Mesodermal cell (in vitro differentiated cells): ENCODE results near the gene ISLR.
"Not testable (repeated sequence)": the region's sequence is repeated elsewhere in the genome, so short reads cannot be mapped to it uniquely, and the experiment has no call there.

Experiments used
- H3K27ac ChIP-seq: 2 replicates; pipeline ENCODE4 v1.7.0; 2013; ENCODE audit warnings: mild to moderate bottlenecking, low read depth, low read length, moderate library complexity; ENCODE audit not compliant: severe bottlenecking
- H3K36me3 ChIP-seq: 2 replicates; pipeline ENCODE4 v1.7.1; 2013; ENCODE audit warnings: mild to moderate bottlenecking, low read length, moderate library complexity; ENCODE audit not compliant: control insufficient read depth, insufficient read depth
- H3K4me1 ChIP-seq: one replicate; pipeline ENCODE4 v1.7.1; 2013; ENCODE audit warnings: mild to moderate bottlenecking, low read length; ENCODE audit not compliant: insufficient read depth, control insufficient read depth, poor library complexity, severe bottlenecking
- H3K4me3 ChIP-seq: 2 replicates; pipeline ENCODE4 v1.7.0; 2013; ENCODE audit warnings: low read length, control low read depth, mild to moderate bottlenecking; ENCODE audit not compliant: insufficient read depth, poor library complexity, severe bottlenecking; ENCODE audit errors: extremely low read depth
- H3K9me3 ChIP-seq: 2 replicates; pipeline ENCODE4 v1.7.1; 2013; ENCODE audit warnings: mild to moderate bottlenecking, low read length, moderate library complexity; ENCODE audit not compliant: control insufficient read depth
- WGBS, 2 experiments: methylation state at CpG; one replicate each; pipeline ENCODE4 v1.1.5; 2013; ENCODE audit warnings: missing lambda C conversion rate in 2 of 2; ENCODE audit not compliant: insufficient coverage in 2 of 2; 5-methylcytosine and 5-hydroxymethylcytosine counted together

ISLR gene

DNA sequence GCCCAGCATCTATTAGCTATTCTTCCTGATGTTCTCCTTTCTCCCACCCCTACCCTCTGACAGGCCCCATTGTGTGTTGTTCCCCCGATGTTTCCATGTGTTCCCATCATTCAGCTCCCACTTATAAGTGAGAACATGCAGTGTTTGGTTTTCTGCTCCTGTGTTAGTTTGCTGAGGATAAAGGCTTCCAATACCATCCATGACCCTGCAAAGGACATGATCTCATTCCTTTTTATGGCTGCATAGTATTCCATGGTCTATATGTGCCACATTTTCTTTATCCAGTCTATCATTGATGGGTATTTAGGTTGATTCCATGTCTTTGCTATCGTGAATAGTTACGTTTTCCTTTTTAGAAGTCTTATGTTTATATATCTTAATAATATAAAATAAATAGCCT lies 13.1 kb upstream of the ISLR start:
- no CpG with 5 or more reads among the region's 3 CpGs for WGBS, 2 experiments
- not testable (repeated sequence) for H3K36me3 ChIP-seq, H3K4me3 ChIP-seq, H3K27ac ChIP-seq, H3K9me3 ChIP-seq
- peaks cover 23% of the 10 kb centered on the region for H3K4me1 ChIP-seq

DNA sequence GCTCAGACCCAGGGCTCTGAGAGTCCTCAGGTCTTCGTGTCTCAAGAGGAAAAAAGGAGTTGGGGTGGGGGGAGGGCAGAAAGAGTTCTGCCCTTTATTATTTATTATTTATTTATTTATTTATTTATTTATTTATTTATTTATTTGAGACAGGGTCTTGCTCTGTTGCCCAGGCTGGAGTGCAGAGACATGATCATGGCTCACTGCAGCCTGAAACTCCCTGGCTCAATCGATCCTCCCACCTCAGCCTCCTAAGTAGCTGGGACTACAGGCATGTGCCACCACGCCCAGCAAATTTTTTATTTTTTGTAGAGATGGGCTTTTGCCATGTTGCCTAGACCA lies 11.3 kb upstream of the ISLR start:
- WGBS, 2 experiments = 89 to 100% methylated on average over 1 of the region's 3 CpGs
- H3K36me3 ChIP-seq, H3K4me1 ChIP-seq, H3K9me3 ChIP-seq, H3K4me3 ChIP-seq, H3K27ac ChIP-seq: not testable (repeated sequence)

DNA sequence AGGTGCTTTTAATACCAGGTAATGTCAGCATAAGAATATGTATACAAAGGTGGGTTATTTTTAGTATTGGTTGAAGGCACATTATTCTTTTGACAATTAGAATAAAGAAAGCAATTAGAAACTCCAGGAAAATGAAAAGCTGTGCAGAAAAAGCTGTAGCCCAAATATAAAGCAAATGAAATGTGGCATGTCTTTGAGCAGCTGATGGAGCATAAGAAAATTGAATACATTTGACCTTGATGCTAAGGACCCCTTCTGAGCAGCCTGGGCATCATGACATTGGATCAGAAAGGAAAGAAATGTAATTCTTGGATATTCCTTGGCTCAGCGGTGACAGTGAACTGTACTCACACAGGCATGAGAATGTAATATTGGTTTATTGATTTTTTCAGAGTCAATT lies 8.0 kb upstream of the ISLR start:
- WGBS, 2 experiments = 100% methylated on average over 1 of the region's 1 CpG; no CpG with 5 or more reads in 1 of the 2 experiments

DNA sequence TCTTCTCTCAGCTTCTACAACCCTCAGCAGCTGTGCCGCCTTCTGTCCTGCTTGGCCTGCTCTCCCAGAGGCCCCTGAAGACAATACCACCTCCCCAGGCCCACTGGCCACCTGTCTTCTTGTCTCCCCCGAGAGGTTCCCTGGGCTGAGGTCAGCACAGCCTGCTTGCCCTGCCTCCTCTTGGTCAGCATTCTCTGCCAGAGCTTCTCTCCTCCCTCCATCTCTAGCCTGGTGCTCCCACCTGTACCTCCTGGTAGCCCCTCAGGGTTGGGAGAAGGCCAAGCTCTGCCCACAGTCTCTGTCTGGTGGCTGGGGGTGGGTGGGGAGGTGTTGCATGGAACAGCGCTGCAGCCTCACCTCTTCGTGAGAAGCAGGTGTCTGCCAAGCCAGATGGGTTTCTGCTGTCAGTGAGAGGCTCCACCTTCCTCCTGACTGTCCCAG lies 5.6 kb upstream of the ISLR start:
- Histone ChIP-seq H3K4me1 (peaks cover 2% of the 10 kb centered on the region), H3K27ac (no peak overlapping the region), H3K36me3 (no peaks in the 10 kb centered on the region), H3K4me3 (no peak overlapping the region), H3K9me3 (no peaks in the 10 kb centered on the region)
- 83 to 88% methylated on average over 2 to 4 of the region's 4 CpGs for whole genome bisulfite sequencing, 2 experiments

More for the DNA sequence above, 8.0 kb upstream of the ISLR start:
- Histone ChIP-seq H3K27ac (no peak overlapping the region), H3K4me1 (no peaks in the 10 kb centered on the region), H3K9me3 (no peaks in the 10 kb centered on the region), H3K4me3 (no peak overlapping the region), H3K36me3 (no peaks in the 10 kb centered on the region)

DNA sequence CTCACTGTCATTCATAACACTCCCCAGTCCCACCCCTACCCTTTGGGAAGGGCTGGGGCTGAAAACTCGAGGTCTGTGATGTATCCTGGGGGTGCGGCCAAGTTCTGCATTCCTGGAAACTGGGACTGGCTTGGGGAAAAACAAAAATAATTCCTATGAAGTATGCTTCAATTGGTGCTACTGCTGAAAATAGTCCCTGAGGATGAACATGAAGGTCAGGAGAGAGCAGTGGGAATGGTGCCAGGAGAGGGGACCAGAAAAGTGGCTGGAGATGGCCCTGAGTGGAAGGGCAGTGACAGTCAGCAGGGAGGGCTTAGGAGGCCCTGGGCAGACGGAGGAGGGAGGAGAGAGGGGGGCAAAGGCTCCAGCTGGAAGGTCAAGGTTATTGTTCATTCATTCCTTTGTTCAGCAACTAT lies 4.8 kb upstream of the ISLR start:
- Histone ChIP-seq H3K4me3 (no peak overlapping the region), H3K4me1 (peaks cover 10% of the 10 kb centered on the region), H3K36me3 (no peaks in the 10 kb centered on the region), H3K9me3 (no peaks in the 10 kb centered on the region), H3K27ac (no peak overlapping the region)
- WGBS, 2 experiments = 65 to 68% methylated on average over 2 of the region's 3 CpGs

DNA sequence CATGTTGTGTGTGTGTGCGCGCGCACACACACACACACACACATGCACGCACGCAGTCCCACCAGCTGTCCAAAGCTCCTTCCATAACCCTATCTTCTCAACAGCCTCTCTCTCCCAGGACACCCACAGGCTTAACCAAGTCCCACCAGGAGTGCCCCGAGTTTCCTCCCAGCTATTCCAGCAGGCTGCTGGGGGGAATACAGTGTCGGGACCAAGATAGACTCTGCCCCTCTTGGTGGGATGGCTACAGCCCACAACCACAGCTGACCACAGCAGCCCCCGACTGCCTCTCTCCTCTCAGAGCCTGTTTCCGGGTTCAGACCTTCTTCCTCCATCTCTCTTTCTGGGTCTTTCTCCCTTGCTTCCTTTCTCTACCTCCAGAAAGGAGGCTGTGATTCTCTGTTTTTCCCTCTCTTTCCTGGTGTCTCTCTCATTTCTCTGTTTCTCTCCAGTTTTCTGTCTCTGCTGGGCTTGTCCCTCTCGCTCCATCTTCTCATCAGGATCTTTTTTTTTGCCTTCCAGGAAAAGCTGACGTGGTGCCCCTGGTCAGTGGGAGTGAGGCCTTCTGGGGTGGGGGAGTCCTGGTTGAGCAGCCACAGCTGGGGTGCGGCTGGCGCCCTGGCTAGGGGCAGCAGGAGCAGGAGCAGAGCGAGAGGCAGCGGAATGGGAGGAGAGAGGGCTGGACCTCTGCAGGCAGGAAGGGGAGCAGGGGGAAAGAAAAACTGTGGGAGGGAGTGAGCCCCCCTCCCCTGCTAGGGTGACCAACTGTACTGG lies 3.3 kb upstream of the ISLR start:
- Histone ChIP-seq H3K27ac (no peak overlapping the region), H3K4me3 (no peak overlapping the region), H3K4me1 (peaks cover 18% of the 10 kb centered on the region), H3K9me3 (no peaks in the 10 kb centered on the region), H3K36me3 (no peaks in the 10 kb centered on the region)
- 83 to 88% methylated on average over 7 to 11 of the region's 15 CpGs for WGBS, 2 experiments

DNA sequence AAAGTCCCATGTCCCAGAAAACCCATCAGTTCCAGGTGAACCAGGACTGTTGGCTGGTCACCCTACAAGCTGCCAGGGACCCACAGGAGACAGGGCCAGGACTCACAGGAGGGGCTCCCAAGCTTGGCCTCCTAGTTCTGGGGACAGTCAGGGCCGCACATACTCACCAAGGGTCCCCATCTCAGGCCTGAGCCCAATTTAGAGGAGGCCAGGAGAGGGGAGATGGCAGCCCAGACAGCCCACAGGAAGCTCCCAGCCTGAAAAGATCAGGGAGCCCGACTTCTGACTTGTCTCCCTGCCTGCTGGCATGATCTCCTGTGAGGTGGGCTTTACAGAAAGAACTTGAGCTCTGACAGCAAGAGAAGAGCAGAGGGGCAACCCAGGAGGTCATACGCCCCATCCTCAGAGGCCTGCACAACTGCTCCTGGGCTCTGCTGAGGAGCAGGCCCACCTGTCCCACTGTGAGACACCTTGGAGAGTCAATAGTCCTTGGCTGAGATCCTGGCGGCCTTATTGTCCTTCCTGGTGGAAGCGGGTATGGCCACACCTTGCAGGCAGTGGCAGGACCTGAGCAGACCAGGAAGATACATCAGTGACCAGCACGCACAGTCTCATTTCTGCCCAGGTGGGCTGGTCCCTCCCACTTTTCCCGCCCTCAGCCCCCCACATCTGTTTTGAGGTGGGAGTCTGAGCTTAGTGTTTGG lies 2.5 kb upstream of the ISLR start:
- Histone ChIP-seq H3K9me3 (no peaks in the 10 kb centered on the region), H3K4me3 (no peak overlapping the region), H3K4me1 (peaks cover 20% of the 10 kb centered on the region), H3K36me3 (no peaks in the 10 kb centered on the region), H3K27ac (no peak overlapping the region)
- 91 to 92% methylated on average over 5 to 7 of the region's 7 CpGs for WGBS, 2 experiments

DNA sequence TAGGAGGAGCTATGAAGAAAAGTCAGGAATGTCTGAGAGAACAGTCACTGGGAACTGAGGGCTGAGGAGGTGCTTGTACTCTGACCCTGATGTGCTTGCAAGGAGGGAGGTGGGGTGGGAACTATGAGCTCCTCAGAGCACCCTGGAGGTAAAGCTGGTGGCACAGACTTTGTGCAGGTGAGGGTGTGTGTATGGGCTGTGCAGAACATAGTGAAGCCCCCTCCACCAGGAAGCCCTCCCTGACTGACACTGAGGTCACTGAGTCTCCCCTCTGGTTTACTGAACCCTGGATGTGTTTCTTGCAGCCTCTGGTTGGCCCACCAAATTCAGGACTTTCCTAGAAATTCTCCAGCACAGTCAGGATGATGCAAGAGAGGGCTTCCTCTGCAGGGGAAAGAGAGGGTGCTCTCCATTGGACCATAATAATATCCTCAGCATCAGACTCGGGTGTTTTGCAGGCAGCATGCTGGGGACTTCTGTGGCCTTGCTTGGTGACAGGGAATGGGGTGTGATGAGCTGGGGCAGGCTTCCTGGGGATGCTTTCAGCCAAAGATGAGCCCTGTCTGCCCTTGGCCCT lies 1.5 kb upstream of the ISLR start:
- peaks cover 30% of the 10 kb centered on the region for H3K4me1 ChIP-seq
- no peaks in the 10 kb centered on the region for H3K9me3 ChIP-seq
- no peak overlapping the region for H3K4me3 ChIP-seq
- no peak overlapping the region for H3K27ac ChIP-seq
- WGBS, 2 experiments = 100% methylated on average over 1 of the region's 1 CpG; no CpG with 5 or more reads in 1 of the 2 experiments
- no peaks in the 10 kb centered on the region for H3K36me3 ChIP-seq

DNA sequence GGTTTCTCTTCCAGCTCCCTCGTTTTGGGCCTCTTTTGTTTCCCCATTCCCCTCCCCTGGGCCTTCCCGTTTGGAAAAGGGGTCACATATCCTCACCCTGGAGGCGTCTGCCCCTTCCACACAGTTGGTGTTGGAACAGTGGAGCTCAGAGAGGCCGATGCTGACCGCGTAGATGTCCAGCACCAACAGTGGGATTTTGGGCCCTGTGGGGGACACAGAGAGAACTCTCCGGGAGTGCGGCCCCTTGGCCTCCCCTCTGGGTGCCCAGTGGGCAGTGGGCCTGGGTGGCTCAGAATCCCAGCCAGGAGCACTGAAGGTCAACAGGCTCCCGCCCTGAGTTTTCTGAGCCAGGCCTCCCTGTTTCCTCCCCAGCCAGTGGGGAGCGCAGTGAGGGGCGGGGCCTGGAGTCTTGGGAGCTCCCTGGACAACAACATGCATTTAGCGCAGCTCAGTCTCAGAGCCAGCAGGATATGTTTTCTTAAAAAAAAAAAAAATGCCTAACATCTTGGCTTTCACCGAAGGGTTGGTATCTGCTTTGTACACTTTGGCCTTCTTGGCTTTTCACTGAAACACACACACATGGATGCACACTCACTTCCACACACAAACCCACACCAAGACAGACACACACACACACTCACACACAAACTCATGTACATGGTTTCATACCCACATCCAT lies 670 bp upstream of the ISLR start:
- 84 to 87% methylated on average over 7 to 13 of the region's 13 CpGs for WGBS, 2 experiments
- peaks cover 36% of the 10 kb centered on the region for H3K4me1 ChIP-seq

DNA sequence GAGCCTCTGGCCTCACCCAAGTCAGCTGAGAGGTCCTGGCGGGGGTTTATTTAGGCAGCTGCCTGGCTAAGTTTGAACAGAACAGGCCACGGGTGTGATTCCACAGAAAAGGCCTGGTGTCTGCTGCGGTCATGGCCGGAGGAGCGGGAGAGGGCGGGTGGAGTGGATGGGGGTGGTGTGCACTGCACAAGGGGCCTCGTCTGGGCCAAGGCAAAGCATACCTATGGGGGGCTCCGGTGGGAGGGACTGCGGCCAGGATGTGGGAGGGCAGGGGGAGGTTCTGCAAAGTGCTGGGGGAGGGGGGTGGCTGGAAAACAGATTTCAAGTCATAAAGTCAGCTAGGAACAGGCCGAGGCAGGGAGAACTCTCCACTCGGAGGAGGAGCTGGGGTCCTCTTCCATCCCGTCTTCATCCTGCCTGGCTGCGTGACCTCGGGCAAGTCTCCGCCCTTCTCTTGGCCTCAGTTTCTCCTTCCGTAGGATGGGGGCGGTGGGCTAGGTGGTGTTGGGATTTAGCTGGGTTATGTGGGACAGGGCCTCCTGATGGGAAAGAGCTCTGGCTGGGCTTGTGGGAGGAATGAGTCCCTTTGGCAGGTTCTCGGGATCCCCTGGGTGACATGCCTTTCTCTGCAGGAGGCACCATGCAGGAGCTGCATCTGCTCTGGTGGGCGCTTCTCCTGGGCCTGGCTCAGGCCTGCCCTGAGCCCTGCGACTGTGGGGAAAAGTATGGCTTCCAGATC lies 878 bp downstream of the ISLR start:
- H3K4me3 ChIP-seq = no peak overlapping the region
- H3K9me3 ChIP-seq = no peaks in the 10 kb centered on the region
- 73 to 83% methylated on average over 13 to 20 of the region's 20 CpGs for WGBS, 2 experiments
- peak overlapping the region; percentile 64 for H3K27ac ChIP-seq
- peaks cover 42% of the 10 kb centered on the region for H3K4me1 ChIP-seq
- H3K36me3 ChIP-seq = no peaks in the 10 kb centered on the region

More for the DNA sequence above, 670 bp upstream of the ISLR start:
- H3K27ac ChIP-seq = peak overlapping the region; percentile 64
- H3K4me3 ChIP-seq = no peak overlapping the region
- H3K9me3 ChIP-seq = no peaks in the 10 kb centered on the region
- H3K36me3 ChIP-seq = no peaks in the 10 kb centered on the region
